HepG2 (cell line): ENCODE measurements around the gene NAMPT. TPM values are rescaled to one million over a fixed set of nuclear protein-coding genes. Genes with fewer than 3 reads are reported as not detected.
A peak's percentile ranks its signal among the peaks of the same experiment; 100 is the strongest.

Experiments
- ATAC-seq: fragments of 200-7000 bp; cut with Tn5 transposase; 3 replicates; pipeline ENCODE4 v1.9.1; 2020; ENCODE audit warnings: mild to moderate bottlenecking, moderate library complexity
- BruUV-seq: library from RNA; stranded (reverse); fragments of 400-500 nt; replicated peaks from 2 replicates; lab custom pipeline; 2021; lab: Mats Ljungman, UMichigan
- CTCF ChIA-PET: fragments of 300-600 bp; formaldehyde crosslinking; extraction: SDS; loops from one replicate; lab custom pipeline; 2021; ENCODE audit warnings: low total read pairs, inconsistent platforms, low intra/inter-chr PET ratio; lab: Yijun Ruan, JAX
- POLR2A ChIA-PET: fragments of 350-600 bp; sonication (Branson Sonifier 250); formaldehyde crosslinking; loops from one replicate; lab custom pipeline; 2020; ENCODE audit warnings: antibody characterized with exemption, inconsistent platforms; lab: Yijun Ruan, JAX
- DNase-seq: peaks from one replicate; pipeline ENCODE4 v3.0.0-alpha.2; 2015; ENCODE audit warnings: low spot score
- FAIRE-seq: peaks from 3 replicates; lab custom pipeline; 2011; peaks lifted over from hg19 to GRCh38; lab: Jason Lieb, UNC
- H2AFZ ChIP-seq: one replicate; pipeline ENCODE4 v1.6.1; 2011; ENCODE audit warnings: low read length, inconsistent platforms
- H3K27ac ChIP-seq: fragments of 300-600 bp; 3 replicates; pipeline ENCODE4 v1.8.0; 2011; ENCODE audit warnings: mixed run types, mild to moderate bottlenecking, mixed read lengths, low read length, inconsistent platforms; ENCODE audit not compliant: insufficient read depth; ENCODE audit errors: extremely low read length
- H3K27me3 ChIP-seq, 2 experiments: fragments of 200-600 bp in 1 of 2; 2 replicates in 1 of 2; 3 replicates in 1 of 2; pipeline versions ENCODE4 v1.6.0 to v1.8.0; 2011; ENCODE audit warnings: low read length in 2 of 2, mild to moderate bottlenecking in 2 of 2, moderate library complexity in 2 of 2, inconsistent platforms in 1 of 2; ENCODE audit not compliant: insufficient read depth in 2 of 2, control insufficient read depth in 1 of 2
- H3K36me3 ChIP-seq, 2 experiments: fragments of 200-600 bp in 1 of 2; replicated peaks in 1 of 2; 2 replicates in 1 of 2; 3 replicates in 1 of 2; pipeline versions ENCODE4 v1.5.1 to v1.8.0; 2011; ENCODE audit warnings: low read length in 2 of 2, inconsistent platforms in 1 of 2; ENCODE audit not compliant: insufficient read depth in 2 of 2, control insufficient read depth in 1 of 2
- H3K4me1 ChIP-seq: 2 replicates; pipeline ENCODE4 v1.5.1; 2012; ENCODE audit warnings: low read length, inconsistent platforms; ENCODE audit not compliant: insufficient read depth
- H3K4me2 ChIP-seq: 2 replicates; pipeline ENCODE4 v1.6.0; 2011; ENCODE audit warnings: low read depth, low read length, inconsistent platforms
- H3K4me3 ChIP-seq, 3 experiments: fragments of 200-600 bp in 1 of 3; sonication (generic), shearing (Covaris generic) in 1 of 3; replicated peaks in 1 of 3; 2 replicates each; pipeline ENCODE4 v1.5.1; 2011 to 2016; ENCODE audit warnings: low read length in 3 of 3, inconsistent platforms in 2 of 3, low read depth in 2 of 3, mild to moderate bottlenecking in 2 of 3, control low read depth in 1 of 3, mixed read lengths in 1 of 3; ENCODE audit not compliant: insufficient read depth in 1 of 3
- H3K79me2 ChIP-seq: one replicate; pipeline ENCODE4 v1.6.1; 2011; ENCODE audit warnings: low read length, inconsistent platforms; ENCODE audit not compliant: insufficient read depth
- H3K9ac ChIP-seq: 2 replicates; pipeline ENCODE4 v1.6.0; 2011; ENCODE audit warnings: mild to moderate bottlenecking, low read depth, low read length, inconsistent platforms; ENCODE audit not compliant: insufficient read depth
- H3K9me3 ChIP-seq: 2 replicates; pipeline ENCODE4 v1.5.1; 2012; ENCODE audit warnings: mild to moderate bottlenecking, low read length
- H4K20me1 ChIP-seq: 2 replicates; pipeline ENCODE4 v1.6.0; 2011; ENCODE audit warnings: inconsistent platforms, mild to moderate bottlenecking, low read length, moderate library complexity; ENCODE audit not compliant: insufficient read depth
- PLSCR1 ChIP-seq: sonication (generic); formaldehyde crosslinking; IDR thresholded peaks from 2 replicates; pipeline ENCODE4 v1.5.0; 2020; ENCODE audit warnings: missing genetic modification reagents, mild to moderate bottlenecking, borderline replicate concordance
- SNAPC5 ChIP-seq: sonication (generic); formaldehyde crosslinking; IDR thresholded peaks from 2 replicates; pipeline ENCODE4 v1.8.1; 2023; ENCODE audit warnings: mild to moderate bottlenecking, missing genetic modification reagents, borderline replicate concordance
- SP4 ChIP-seq: sonication (generic); formaldehyde crosslinking; IDR thresholded peaks from 2 replicates; pipeline ENCODE4 v1.8.1; 2023; ENCODE audit warnings: mild to moderate bottlenecking, missing genetic modification reagents
- YY1 ChIP-seq: IDR thresholded peaks from 2 replicates; pipeline ENCODE4 v1.6.1; 2011; ENCODE audit warnings: low read length, low read depth, moderate library complexity, mild to moderate bottlenecking; ENCODE audit not compliant: insufficient read depth, insufficient replicate concordance
- ZBTB1 ChIP-seq: sonication (generic); formaldehyde crosslinking; IDR thresholded peaks from 2 replicates; pipeline ENCODE4 v1.4.0; 2020; ENCODE audit warnings: missing genetic modification reagents, borderline replicate concordance
- ZBTB21 ChIP-seq: sonication (generic); formaldehyde crosslinking; IDR thresholded peaks from 2 replicates; pipeline ENCODE4 v1.4.0; 2020; ENCODE audit warnings: missing genetic modification reagents
- ZBTB25 ChIP-seq: IDR thresholded peaks from 2 replicates; pipeline ENCODE4 v1.6.1; 2018; ENCODE audit warnings: missing genetic modification reagents
- ZKSCAN1 ChIP-seq: fragments of 150-350 bp; IDR thresholded peaks from 2 replicates; pipeline ENCODE4 v1.6.1; 2014; ENCODE audit warnings: low read length
- ZNF431 ChIP-seq: sonication (generic); formaldehyde crosslinking; IDR thresholded peaks from 2 replicates; pipeline ENCODE4 v1.9.0; 2022; ENCODE audit warnings: missing genetic modification reagents, low read depth, mild to moderate bottlenecking, borderline replicate concordance
- ZNF496 ChIP-seq: sonication (generic); formaldehyde crosslinking; IDR thresholded peaks from 2 replicates; pipeline ENCODE4 v1.8.1; 2023; ENCODE audit warnings: mild to moderate bottlenecking, moderate library complexity, missing genetic modification reagents; ENCODE audit not compliant: insufficient replicate concordance
- ZNF589 ChIP-seq: sonication (generic); formaldehyde crosslinking; conservative IDR thresholded peaks from 2 replicates; pipeline ENCODE4 v1.8.0; 2022; ENCODE audit warnings: mild to moderate bottlenecking, moderate library complexity, missing genetic modification reagents
- ZNF777 ChIP-seq: sonication (generic); formaldehyde crosslinking; IDR thresholded peaks from 2 replicates; pipeline ENCODE4 v1.4.0; 2020; ENCODE audit warnings: missing genetic modification reagents
- WGBS: methylation state at CpG from one replicate; pipeline ENCODE4 v1.1.6; 2017; ENCODE audit warnings: low lambda C conversion rate; 5-methylcytosine and 5-hydroxymethylcytosine counted together
- in situ Hi-C: cut with HindIII; loops from 2 replicates; pipeline ENCODE4 v1.10.0; 2017; ENCODE audit warnings: low pct_unique_long_range_greater_than_20kb; ENCODE audit not compliant: extremely low pct_ligation_motif_present
- intact Hi-C: fragments of 100-400 bp; cut with micrococcal nuclease; formaldehyde crosslinking; loops from one replicate; pipeline ENCODE4 v1.10.0; 2022; ENCODE audit not compliant: unreplicated experiment
- polyA plus RNA-seq, 8 experiments: library from polyadenylated mRNA; depleted of rRNA in 3 of 8; stranded (reverse) in 7 of 8; unstranded in 1 of 8; fragments of >200 nt; fragmentation: Illumina TruSeq in 4 of 8; extraction: Trizol in 4 of 8; gene quantifications; 2 replicates each; pipeline versions ENCODE4 v1.2.1 to v1.2.3, GENCODE V29; 2011 to 2016; ENCODE audit warnings: low read depth in 4 of 8, missing spikeins in 1 of 8, mixed read lengths in 1 of 8; ENCODE audit not compliant: insufficient read depth in 1 of 8
- total RNA-seq, 5 experiments: library from RNA; depleted of rRNA; stranded (reverse); fragments of >200 nt; fragmentation: Illumina TruSeq; extraction: Trizol; gene quantifications; 2 replicates each; pipeline ENCODE4 v1.2.3, GENCODE V29; 2016; ENCODE audit warnings: low read depth in 1 of 5
- TF ChIP-seq, protein P1 (sequence below): sonication (generic); formaldehyde crosslinking; IDR thresholded peaks from 2 replicates; pipeline ENCODE4 v1.8.1; 2023; ENCODE audit warnings: mild to moderate bottlenecking, missing genetic modification reagents
- TF ChIP-seq, protein P2 (sequence below): sonication (generic); formaldehyde crosslinking; IDR thresholded peaks from 2 replicates; pipeline ENCODE4 v1.9.0; 2021; ENCODE audit warnings: missing genetic modification reagents, borderline replicate concordance
- TF ChIP-seq, protein P3 (sequence below): sonication (generic); formaldehyde crosslinking; IDR thresholded peaks from 2 replicates; pipeline ENCODE4 v1.8.0; 2023; ENCODE audit warnings: mild to moderate bottlenecking, missing genetic modification reagents

The NAMPT gene
- total and polyA plus RNA-seq, 2 of the 13 experiments (the other 11 are each of a cell fraction or from before 2014, with no cell fraction given) = 15.8 to 67.7 TPM

DNA sequence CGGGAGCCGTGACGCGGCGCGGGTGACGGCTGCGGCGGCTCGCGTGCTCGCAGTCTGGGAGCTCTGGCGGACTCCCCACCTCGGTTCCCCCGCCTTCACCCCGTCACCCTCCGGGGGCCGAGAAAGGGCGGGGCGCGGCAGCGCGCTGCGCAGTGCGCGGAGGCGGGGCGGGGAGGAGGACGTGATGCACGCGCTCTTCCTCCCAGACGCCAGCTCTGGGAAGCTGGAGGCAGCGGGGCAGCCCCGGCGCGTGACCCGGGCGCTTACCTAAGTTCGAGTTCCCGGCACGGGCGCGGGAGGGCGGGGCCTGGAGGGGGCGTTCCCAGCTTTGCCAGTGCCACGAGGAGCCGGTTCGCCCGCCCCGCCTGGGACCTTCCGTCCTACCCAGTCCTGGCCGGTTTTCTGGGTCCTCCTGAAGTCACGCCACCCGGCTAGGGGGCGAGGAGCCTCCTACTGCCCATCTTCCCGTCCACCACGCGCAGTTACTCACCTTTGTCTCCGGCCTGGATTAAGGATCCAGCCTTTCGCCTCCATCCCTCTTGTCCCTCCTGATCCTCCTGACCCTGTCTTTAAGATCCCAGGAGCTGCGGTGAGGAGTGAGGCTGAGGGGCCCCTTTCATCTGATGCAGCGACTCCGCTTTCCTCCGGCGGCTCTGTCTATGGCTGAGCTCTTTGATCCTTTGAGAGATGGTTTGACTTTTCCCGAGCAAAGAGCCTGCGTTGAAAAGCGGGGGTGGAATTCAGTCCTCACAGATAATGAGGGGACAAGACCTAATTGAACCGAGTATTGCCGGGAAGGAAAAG is 470 bp upstream of the NAMPT start:
- H3K4me1 ChIP-seq = peaks cover 44% of the 10 kb centered on the region
- H3K27me3 ChIP-seq = peaks cover 0 to under 1% of the 10 kb centered on the region in 2 experiments; a peak in 1 of 5 replicates
- H3K4me3 ChIP-seq = peak overlapping the region; percentile 83 to 90 (median 88)
- H3K79me2 ChIP-seq = peaks cover 38% of the 10 kb centered on the region
- H3K36me3 ChIP-seq = no peaks in the 10 kb centered on the region
- peak overlapping the region; percentile 75 for H3K9ac ChIP-seq
- H4K20me1 ChIP-seq = peaks cover 8% of the 10 kb centered on the region; the same call in 1 of the 2 replicates
- WGBS = 1% methylated on average over 21 of the region's 70 CpGs
- intact Hi-C loops = loop anchor here (2.0 to 10.0 kb wide), 2 partner anchors 42 to 880 kb away; partner anchors contain the start of gene HBP1
- H2AFZ ChIP-seq = peak overlapping the region; percentile 71
- FAIRE-seq (peak; percentile 73), DNase-seq (peak; percentile 95), ATAC-seq (peak; percentile 91)
- H3K4me2 ChIP-seq = peak overlapping the region; percentile 89
- in situ Hi-C loops = no loop called here
- CTCF ChIA-PET = no interaction called here
- H3K27ac ChIP-seq = peak overlapping the region; percentile 85
- POLR2A ChIA-PET = interaction anchor here (0.9 to 1.4 kb wide), 9 partner anchors 12 to 883 kb away, joined by 3 to 8 read pairs (median 5); partner anchors contain the start of genes EFCAB10, HBP1 and SYPL1
- H3K9me3 ChIP-seq = no peaks in the 10 kb centered on the region
- BruUV-seq = no TSS peak
- TF ChIP-seq YY1 (peak; percentile 54), ZBTB25 (CRISPR knock-in tag) (peak; percentile 87), ZNF589 (peak; percentile 89; the same call in 1 of the 2 replicates), ZNF496 (CRISPR knock-in tag) (no peak), ZNF431 (CRISPR knock-in tag) (0 out of 2 replicates have a peak, but pooled peaks have one; percentile 7), SP4 (CRISPR knock-in tag) (peak; percentile 92), PLSCR1 (CRISPR knock-in tag) (no peak), ZBTB1 (CRISPR knock-in tag) (no peak), ZKSCAN1 (no peak), ZBTB21 (CRISPR knock-in tag) (no peak), SNAPC5 (no peak), ZNF777 (CRISPR knock-in tag) (no peak; the same call in 1 of the 2 replicates)
- TF ChIP-seq, protein P1, sequence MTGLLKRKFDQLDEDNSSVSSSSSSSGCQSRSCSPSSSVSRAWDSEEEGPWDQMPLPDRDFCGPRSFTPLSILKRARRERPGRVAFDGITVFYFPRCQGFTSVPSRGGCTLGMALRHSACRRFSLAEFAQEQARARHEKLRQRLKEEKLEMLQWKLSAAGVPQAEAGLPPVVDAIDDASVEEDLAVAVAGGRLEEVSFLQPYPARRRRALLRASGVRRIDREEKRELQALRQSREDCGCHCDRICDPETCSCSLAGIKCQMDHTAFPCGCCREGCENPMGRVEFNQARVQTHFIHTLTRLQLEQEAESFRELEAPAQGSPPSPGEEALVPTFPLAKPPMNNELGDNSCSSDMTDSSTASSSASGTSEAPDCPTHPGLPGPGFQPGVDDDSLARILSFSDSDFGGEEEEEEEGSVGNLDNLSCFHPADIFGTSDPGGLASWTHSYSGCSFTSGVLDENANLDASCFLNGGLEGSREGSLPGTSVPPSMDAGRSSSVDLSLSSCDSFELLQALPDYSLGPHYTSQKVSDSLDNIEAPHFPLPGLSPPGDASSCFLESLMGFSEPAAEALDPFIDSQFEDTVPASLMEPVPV = no peak
- TF ChIP-seq, protein P2, sequence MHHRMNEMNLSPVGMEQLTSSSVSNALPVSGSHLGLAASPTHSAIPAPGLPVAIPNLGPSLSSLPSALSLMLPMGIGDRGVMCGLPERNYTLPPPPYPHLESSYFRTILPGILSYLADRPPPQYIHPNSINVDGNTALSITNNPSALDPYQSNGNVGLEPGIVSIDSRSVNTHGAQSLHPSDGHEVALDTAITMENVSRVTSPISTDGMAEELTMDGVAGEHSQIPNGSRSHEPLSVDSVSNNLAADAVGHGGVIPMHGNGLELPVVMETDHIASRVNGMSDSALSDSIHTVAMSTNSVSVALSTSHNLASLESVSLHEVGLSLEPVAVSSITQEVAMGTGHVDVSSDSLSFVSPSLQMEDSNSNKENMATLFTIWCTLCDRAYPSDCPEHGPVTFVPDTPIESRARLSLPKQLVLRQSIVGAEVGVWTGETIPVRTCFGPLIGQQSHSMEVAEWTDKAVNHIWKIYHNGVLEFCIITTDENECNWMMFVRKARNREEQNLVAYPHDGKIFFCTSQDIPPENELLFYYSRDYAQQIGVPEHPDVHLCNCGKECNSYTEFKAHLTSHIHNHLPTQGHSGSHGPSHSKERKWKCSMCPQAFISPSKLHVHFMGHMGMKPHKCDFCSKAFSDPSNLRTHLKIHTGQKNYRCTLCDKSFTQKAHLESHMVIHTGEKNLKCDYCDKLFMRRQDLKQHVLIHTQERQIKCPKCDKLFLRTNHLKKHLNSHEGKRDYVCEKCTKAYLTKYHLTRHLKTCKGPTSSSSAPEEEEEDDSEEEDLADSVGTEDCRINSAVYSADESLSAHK (CRISPR knock-in tag) = no peak
- TF ChIP-seq, protein P3, sequence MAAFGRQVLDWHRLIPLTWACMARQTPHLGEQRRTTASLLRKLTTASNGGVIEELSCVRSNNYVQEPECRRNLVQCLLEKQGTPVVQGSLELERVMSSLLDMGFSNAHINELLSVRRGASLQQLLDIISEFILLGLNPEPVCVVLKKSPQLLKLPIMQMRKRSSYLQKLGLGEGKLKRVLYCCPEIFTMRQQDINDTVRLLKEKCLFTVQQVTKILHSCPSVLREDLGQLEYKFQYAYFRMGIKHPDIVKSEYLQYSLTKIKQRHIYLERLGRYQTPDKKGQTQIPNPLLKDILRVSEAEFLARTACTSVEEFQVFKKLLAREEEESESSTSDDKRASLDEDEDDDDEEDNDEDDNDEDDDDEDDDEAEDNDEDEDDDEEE (CRISPR knock-in tag) = no peak
